ENCODE results near the gene ADORA3. TPM values are rescaled to one million over a fixed set of nuclear protein-coding genes. Genes with fewer than 3 reads are reported as not detected.

ADORA3 gene
- polyA plus RNA-seq, 1 donor (not counting 4 experiments of a cell fraction or from before 2014, with no cell fraction given), result not detected

- DNase-seq (ENCODE audit: low read depth, low spot score), result no peak
- peaks cover 6% of the 10 kb centered on the region for H4K20me1 ChIP-seq (ENCODE audit: control insufficient read depth, extremely low read depth, insufficient read depth, low read length)
- H3K4me2 ChIP-seq (ENCODE audit: control insufficient read depth, extremely low read depth, insufficient read depth, low read depth, low read length), result peak overlapping the region; percentile 88
- peak overlapping the region; percentile 97 for H2AFZ ChIP-seq (ENCODE audit: control insufficient read depth, low read length)
- peaks cover 9 to 18% of the 10 kb centered on the region in 2 experiments for H3K36me3 ChIP-seq (ENCODE audit: control insufficient read depth in 2 of 2, extremely low read depth in 1 of 2, insufficient read depth in 2 of 2, low read length in 2 of 2)
- H3K27me3 ChIP-seq (ENCODE audit: control insufficient read depth, extremely low read depth, insufficient read depth, low read length), result no peaks in the 10 kb centered on the region
- no peak for TF ChIP-seq CTCF (optimal IDR thresholded peaks at IDR 0.05 in 1 of 3, IDR thresholded peaks at IDR 0.05 in 1 of 3, conservative IDR thresholded peaks at IDR 0.05 in 1 of 3; ENCODE audit: extremely low read depth in 1 of 3, insufficient read depth in 2 of 3, low read length in 3 of 3)
- no peak for TF ChIP-seq EZH2 (IDR thresholded peaks at IDR 0.05; ENCODE audit: low read length)
- H3K27ac ChIP-seq (ENCODE audit: control insufficient read depth, insufficient read depth, low read length), result peak overlapping the region; percentile 93
- peak overlapping the region; percentile 90 to 98 (median 93) for H3K4me3 ChIP-seq (ENCODE audit: control insufficient read depth in 2 of 3, extremely low read depth in 1 of 3, insufficient read depth in 2 of 3, low read depth in 1 of 3, low read length in 3 of 3)
- peaks cover 87% of the 10 kb centered on the region for H3K79me2 ChIP-seq (ENCODE audit: control insufficient read depth, insufficient read depth, low read length)
- dilution Hi-C loops (cut with MboI; ENCODE audit: extremely low pct_ligation_motif_present, low sequenced_read_pairs), result no loop called here
- FAIRE-seq, result no peak
- no peaks in the 10 kb centered on the region for H3K9me3 ChIP-seq (ENCODE audit: control insufficient read depth, low read depth, low read length)
- H3K4me1 ChIP-seq (ENCODE audit: control insufficient read depth, extremely low read depth, insufficient read depth, low read length), result peaks cover 29% of the 10 kb centered on the region
- H3K9ac ChIP-seq (ENCODE audit: control insufficient read depth, extremely low read depth, insufficient read depth, low read length), result peak overlapping the region; percentile 98
- no peaks in the 10 kb centered on the region for H3K9me1 ChIP-seq (ENCODE audit: control insufficient read depth, extremely low read depth, insufficient read depth, low read length)
These were observed 53.8 kb downstream of the ADORA3 start for GRCh38 chr1:111449703-111450017.

Small RNA genes within 50 kb of the gene (small RNA-seq; reads per million reads assigned to genes)
- 0 to 1.5 (median 1.3) reads per million in 3 experiments for gene RNU6-792P (ENCODE audit: insufficient read length in 3 of 3, low read depth in 3 of 3, low replicate concordance in 1 of 3)

Other genes with a start within 250 kb of the ADORA3 start
- gene CHIA, start 212.8 kb downstream of the ADORA3 start, polyA plus RNA-seq, result not detected in 3 replicates
- gene OVGP1, start 75.9 kb downstream of the ADORA3 start, polyA plus RNA-seq, result 0.35 to 1.8 TPM (median 0.60 TPM) in 3 replicates
- gene WDR77, start 54.4 kb downstream of the ADORA3 start, polyA plus RNA-seq, result 91.5 to 171 TPM (median 110 TPM) in 3 replicates
- 360 to 539 TPM (median 395 TPM) in 3 replicates for gene ATP5PB, start 54.2 kb downstream of the ADORA3 start, polyA plus RNA-seq
- 0.10 to 0.24 TPM (median 0.21 TPM) in 3 replicates for gene C1orf162, start 29.6 kb downstream of the ADORA3 start, polyA plus RNA-seq
- gene TMIGD3, start within 50 bp of the ADORA3 start, polyA plus RNA-seq, result not detected in 3 replicates
- 35.2 to 70.3 TPM (median 43.9 TPM) in 3 replicates for gene RAP1A, start 116.2 kb upstream of the ADORA3 start, polyA plus RNA-seq
- 1.8 to 2.8 TPM (median 2.7 TPM) in 3 replicates for gene INKA2, start 235.8 kb upstream of the ADORA3 start, polyA plus RNA-seq

Data from keratinocyte (primary cell).